DOHH2 (cell line): ENCODE results near the gene ERGIC2.

Experiments
- EZH2phosphoT487 ChIP-seq: fragments of 200-600 bp; sonication (generic); IDR thresholded peaks from 2 replicates; pipeline ENCODE4 v1.6.1; 2017; ENCODE audit warnings: borderline replicate concordance, mild to moderate bottlenecking, antibody characterized with exemption, low read length, moderate library complexity, mixed read lengths
- TF ChIP-seq, protein P1 (sequence below): fragments of 200-600 bp; sonication (generic); IDR thresholded peaks from one replicate; pipeline ENCODE4 v1.5.1; 2014; ENCODE audit warnings: antibody characterized with exemption, mild to moderate bottlenecking, low read depth, low read length; ENCODE audit not compliant: poor library complexity, severe bottlenecking

DNA sequence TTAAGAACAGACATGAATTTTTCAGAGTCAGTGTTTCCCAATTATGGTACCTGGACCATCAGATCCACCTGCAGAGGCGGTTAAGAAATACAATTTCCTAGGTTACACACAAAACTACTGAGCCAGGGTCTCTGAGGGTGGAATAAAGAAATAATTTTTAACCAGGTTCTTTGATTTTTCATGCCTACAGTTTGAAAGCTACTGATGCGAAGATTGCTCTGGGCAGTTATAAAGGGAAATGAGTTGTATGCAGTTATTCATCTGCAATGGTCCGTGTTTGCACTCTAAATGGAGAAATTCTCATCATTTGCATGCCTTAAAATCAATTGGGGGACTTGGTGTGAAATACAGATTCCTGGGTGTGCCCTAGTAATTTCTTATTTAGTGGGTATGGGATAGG, 89.7 kb downstream of the ERGIC2 start:
- TF ChIP-seq, protein P1, sequence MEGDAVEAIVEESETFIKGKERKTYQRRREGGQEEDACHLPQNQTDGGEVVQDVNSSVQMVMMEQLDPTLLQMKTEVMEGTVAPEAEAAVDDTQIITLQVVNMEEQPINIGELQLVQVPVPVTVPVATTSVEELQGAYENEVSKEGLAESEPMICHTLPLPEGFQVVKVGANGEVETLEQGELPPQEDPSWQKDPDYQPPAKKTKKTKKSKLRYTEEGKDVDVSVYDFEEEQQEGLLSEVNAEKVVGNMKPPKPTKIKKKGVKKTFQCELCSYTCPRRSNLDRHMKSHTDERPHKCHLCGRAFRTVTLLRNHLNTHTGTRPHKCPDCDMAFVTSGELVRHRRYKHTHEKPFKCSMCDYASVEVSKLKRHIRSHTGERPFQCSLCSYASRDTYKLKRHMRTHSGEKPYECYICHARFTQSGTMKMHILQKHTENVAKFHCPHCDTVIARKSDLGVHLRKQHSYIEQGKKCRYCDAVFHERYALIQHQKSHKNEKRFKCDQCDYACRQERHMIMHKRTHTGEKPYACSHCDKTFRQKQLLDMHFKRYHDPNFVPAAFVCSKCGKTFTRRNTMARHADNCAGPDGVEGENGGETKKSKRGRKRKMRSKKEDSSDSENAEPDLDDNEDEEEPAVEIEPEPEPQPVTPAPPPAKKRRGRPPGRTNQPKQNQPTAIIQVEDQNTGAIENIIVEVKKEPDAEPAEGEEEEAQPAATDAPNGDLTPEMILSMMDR = no peak
- no peak for TF ChIP-seq EZH2phosphoT487
